H54 (cell line): ENCODE data around the gene PARD6B.
"Not testable (repeated sequence)": the region's sequence is repeated elsewhere in the genome, so short reads cannot be mapped to it uniquely, and the experiment has no call there.

Experiments
- DNase-seq: peaks from one replicate; pipeline ENCODE4 v3.0.0; 2011; ENCODE audit warnings: low spot score, mixed read lengths; ENCODE audit not compliant: insufficient read length
- FAIRE-seq: peaks from 3 replicates; lab custom pipeline; 2011; peaks lifted over from hg19 to GRCh38; lab: Jason Lieb, UNC
- POLR2A ChIP-seq: IDR thresholded peaks from 2 replicates; pipeline ENCODE4 v1.6.1; 2011; ENCODE audit warnings: low read depth, mild to moderate bottlenecking, low read length

Gene PARD6B

DNA sequence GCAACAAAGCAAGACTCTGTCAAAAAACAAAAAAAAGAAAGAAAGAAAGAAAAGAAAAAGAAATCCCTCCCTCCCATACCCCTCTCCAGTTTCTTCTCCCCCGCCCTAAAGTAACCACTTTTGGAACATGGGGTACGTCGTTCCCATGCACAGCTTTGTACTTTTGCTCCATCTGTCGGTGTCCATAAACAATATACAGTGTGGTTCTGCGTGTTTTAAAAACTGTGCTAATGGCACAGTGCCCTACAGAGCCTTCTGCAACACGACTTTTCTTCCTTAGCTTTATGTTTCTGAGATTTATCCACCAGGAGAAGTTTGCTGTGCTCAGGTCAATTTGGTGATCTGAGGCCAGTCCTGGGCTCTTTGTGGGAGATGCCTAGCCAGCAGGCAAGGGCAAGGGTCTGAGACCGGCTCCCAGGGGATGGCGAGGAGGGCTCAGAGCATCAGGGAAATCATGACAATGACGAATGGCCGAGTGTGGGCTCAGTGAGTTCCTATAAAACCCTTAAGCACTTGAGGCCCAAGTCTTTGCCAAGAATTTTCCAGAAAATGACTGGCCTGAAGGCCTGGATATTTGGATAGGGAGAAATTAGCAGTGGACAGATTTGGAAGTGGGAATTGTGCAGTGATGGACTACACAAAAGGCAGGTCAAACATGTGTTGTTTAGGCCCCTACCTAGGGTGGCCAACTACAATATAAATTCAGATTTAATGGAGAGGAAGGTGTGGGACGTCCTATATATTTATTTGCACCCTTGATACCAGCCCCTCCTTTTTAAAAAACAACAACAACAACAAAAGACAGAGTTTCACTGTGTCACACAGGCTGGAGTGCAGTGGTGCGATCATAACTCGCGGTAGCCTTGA lies 61.6 kb downstream of the PARD6B start:
- FAIRE-seq (no peak), DNase-seq (no peak)

DNA sequence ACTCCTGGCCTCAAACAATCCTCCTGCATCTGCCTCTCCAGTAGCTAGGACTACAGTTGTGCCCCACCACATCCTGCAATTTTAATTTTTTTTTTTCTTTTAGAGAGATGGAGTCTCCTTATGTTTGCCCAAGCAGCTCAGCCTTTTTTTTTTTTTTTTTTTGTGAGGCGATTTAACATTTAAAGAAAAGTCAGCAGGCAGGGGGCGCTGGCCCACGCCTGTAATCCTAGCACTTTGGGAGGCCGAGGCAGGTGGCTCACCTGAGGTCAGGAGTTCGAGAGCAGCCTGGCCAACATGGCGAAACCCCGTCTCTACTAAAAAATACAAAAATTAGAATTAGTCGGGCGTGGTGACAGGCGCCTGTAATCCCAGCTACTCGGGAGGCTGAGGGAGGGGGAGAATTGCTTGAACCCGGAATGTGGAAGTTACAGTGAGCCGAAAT lies 62.2 kb downstream of the PARD6B start:
- DNase-seq, FAIRE-seq: not testable (repeated sequence)

More for the DNA sequence above, 61.6 kb downstream of the PARD6B start:
- TF ChIP-seq POLR2A = no peak

DNA sequence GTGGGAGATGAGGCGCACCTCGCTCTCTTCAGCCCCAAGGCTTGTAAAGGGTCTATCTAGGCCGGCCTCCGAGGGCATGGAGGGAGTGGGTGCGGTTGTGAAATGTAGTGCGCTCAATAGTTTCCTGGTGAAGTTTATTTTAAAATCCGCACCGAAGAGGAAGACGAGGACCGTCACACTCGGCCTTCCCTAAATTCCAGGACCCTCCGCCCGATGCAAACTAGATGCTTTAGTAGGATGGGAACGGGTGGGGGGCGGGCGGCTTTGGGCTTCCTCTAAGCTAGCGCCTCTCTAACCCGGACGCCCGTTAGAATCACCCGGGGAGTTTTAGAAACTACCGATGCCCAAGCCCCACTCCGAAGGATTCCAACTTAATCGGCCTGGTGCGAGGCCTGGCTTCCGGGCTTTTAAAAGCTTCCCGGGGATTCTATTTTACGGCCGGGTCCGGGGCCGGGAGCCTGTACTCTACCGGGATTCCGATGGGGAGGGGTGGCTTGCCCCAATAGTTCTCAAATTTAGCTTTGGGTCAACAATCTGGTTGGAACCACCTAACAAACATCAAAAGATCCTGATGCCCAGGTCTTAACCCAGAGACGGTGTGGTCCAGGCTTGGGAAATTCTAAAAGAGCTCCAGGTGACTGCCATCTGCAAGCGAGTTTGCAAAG lies 62.9 kb downstream of the PARD6B start:
- FAIRE-seq (no peak), DNase-seq (no peak)
- TF ChIP-seq POLR2A = no peak

DNA sequence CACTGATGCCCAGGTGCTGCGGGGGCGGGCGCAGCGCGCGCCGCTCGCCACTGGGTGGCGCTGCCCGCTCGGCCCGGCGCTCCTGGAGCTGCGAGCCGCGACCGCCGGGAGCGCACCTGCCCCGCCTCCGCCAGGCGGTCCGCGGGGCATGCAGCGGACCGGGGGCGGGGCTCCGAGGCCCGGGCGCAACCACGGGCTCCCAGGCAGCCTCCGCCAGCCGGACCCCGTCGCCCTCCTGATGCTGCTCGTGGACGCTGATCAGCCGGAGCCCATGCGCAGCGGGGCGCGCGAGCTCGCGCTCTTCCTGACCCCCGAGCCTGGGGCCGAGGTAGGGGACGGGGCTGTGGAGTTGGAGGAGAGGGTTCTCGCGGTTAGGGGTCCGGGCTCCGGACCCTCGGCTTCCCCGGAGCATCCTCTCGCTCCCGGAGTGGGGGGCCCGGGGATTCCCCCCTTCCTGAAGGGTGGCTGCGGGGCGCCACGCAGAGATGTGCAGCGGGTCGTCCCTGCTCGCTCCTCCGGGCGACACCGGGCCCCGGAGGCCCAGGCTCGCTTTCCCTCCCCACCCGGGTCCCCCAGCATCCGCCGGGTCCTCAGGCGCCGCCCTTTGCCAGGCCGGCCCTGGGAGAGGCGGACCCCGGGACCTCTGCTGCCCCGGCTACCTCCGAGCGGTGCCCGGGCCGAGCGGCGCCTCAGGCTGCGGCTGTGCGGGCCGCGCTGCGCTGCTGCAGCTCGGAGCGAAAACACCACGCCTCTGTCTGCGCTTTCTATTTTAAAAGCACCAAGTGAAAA lies 63.7 kb downstream of the PARD6B start, which contains the start of gene BCAS4:
Gene BCAS4 (plus strand): TSS at position 216 of the 789 bp plus-strand sequence. CDS start 23 bp downstream, at position 239.
- peak; percentile 96 for DNase-seq

DNA sequence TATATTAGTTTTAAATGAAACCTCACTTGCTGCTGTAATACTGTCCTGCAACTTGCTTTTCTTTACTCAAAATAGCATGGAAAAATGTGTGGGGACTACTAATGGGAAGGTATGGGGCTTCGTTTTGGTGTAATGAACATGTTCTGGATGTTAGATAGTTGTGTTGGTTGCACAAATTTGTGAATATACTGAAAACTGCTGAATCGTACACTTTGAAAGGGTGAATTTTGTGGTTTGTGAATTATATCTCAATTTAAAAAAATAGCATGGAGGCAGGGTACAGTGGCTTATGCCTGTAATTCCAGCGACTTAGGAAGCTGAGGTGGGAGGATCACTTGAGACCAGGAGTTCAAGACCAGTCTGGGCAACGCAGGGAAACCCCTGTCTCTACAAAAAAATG lies 65.8 kb downstream of the PARD6B start:
- FAIRE-seq (no peak), DNase-seq (no peak)
- TF ChIP-seq POLR2A = no peak

More for the DNA sequence above, 63.7 kb downstream of the PARD6B start, which contains the start of gene BCAS4:
- FAIRE-seq = no peak
- peak; percentile 60 for TF ChIP-seq POLR2A

DNA sequence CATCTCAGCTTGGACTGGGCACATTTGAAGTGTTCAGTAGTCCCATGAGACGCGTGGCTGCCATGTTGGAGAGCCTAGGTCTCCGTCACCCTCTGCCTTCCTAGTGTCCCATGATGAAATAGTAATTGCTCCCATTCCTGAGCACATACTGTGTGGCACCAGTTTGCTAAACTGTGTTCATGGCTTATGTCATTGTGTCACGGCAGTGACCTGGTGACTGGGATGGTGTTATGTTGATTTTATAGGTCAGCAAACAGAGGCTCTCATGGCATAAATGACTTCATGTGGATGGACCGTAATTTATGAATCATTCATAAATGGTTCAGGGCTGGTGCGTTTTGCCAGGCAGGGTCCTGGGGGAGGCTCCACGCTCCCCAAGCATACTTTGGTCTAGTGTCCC lies 67.3 kb downstream of the PARD6B start:
- DNase-seq (no peak), FAIRE-seq (no peak)
- no peak for TF ChIP-seq POLR2A

DNA sequence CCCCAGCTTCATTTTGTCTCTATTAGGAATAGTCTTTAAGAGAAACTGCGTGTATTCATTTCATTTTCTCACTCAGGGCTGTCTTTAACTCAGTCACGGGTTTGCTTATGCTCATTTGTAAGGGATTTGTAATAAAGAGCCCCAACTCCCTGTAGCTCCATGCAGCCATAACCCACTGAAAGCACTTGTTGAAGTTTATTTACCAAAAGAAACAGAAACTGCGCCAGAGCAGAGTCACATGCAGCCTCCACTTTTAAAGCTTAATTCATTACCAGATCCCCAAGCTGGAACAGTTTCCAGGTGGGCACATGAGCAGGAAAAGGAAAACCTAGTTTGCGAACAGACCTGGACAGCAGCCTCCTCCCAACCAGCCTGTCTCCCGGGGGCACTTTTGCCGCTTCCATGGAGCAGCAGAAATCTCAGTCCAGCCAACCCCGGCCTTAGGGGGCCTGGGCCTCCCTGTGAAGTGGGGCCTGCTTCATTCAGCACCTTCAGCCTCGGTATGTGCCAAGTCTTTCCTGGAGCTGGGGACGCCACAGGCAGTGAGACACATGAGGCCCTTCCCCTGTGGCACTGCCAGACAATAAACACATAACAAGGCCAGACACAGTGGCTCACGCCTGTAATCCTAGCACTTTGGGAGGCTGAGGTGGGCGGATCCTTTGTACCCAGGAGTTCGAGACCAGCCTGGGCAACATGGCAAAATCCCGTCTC lies 68.0 kb downstream of the PARD6B start:
- FAIRE-seq (no peak), DNase-seq (no peak)
- TF ChIP-seq POLR2A = no peak

DNA sequence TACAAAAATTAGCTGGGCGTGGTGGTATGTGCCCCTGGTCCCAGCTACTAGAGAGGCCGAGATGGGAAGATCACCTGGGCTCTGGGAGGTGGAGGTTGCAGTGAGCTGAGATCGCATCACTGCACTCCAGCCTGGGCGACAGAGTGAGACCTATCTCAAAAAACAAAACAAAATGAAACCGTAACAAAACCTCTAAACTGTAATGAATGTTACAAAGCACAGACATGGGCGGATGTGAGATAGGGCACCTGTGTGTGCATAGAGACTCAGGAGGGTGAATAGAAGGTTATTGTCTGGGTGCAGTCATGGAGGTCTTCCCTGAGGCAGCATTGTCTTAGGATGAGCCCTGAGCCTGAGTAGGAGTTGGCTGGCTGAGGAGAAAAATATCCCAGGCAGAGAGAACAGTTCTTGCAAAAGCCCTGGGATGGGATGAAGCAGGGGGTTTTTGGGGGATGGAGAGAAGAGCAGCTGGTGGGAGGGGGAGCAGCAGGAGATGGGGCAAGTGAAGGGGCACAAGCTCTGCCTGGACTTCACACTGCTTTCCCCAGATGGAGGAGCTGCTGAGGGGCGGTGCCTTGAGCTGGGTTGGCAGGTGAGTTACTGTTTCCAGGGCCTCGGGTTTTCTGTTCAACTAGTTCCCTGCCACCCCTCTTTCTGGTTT lies 68.6 kb downstream of the PARD6B start:
- DNase-seq (no peak), FAIRE-seq (no peak)
- TF ChIP-seq POLR2A = no peak

DNA sequence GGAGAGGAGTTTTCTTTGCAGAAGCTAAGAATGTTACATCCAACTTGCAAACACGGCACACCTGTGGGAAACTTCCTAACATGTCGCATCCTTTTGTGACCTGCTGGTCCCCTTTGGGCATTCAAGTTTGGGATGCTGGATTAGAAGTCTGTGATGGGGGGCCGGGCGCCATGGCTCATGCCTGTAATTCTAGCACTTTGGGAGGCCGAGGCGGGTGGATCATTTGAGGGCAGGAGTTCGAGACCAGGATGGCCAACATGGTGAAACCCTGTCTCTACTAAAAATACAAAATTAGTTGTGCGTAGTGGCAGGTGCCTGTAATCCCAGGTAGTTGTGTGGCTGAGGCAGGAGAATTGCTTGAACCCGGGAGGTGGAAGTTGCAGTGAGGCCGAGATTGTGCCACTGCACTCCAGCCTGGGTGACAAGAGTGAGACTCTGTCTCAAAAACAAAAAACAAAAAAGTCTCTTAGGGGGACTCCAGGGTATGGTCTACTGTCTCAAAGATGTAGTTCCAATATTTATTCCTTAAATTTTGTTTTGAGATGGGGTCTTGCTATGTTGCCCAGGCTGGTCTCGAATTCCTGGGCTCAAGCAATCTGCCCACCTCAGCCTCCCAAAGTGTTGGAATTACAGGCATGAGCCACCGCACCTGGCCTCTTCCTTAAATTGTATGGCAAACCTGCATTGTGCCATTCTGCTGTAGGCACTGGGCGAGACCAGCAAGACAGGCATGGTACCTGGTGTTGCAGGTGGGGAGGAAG lies 69.8 kb downstream of the PARD6B start:
- not testable (repeated sequence) for DNase-seq, FAIRE-seq

DNA sequence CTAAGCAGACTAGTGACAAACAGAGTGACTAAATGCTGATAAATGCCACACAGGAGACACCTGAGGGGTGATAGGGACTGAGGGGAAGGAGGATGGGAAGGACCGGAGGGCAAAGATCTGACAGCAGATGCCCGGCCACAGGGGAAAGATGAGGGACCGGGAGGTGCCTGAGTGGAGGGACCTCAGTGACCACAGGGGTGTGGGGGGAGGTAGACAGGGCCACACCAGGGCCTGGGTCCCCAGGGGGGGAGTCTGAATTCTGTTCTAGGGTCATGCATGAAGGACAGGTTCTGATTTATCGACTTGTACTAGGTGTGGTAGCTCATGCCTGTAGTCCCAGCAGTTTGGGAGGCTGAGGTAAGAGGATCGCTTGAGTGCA lies 70.4 kb downstream of the PARD6B start:
- no peak for TF ChIP-seq POLR2A
- DNase-seq (no peak), FAIRE-seq (no peak)

DNA sequence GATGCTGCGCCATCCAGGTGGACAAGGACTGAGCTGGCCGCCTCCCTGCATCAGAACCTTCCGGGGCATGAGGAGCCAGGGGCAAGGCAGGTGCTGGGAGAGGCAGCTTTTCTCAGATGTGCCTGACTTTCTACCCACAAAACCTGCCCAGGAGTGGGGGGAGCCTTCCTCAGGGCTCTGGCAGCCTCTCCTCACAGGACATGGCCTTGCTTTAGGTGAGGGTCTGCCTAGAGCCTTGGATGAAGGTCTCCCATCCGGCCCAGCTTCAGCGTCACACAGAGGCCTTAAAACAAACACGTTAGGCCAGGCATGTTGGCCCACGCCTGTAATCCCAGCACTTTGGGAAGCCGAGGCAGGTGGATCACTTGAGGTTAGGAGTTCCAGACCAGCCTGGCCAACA lies 70.9 kb downstream of the PARD6B start:
- no peak for DNase-seq
- FAIRE-seq = no peak
- no peak for TF ChIP-seq POLR2A
